Heart right ventricle (tissue), 16 donors: ENCODE data around the gene LRP1B. TPM values are rescaled to one million over a fixed set of nuclear protein-coding genes. Genes with fewer than 3 reads are reported as not detected.

Experiments used
- ATAC-seq, 8 donors: fragments of 200-7000 bp; cut with Tn5 transposase; one replicate each; pipeline ENCODE4 v1.9.1; 2020; ENCODE audit warnings: mild to moderate bottlenecking in 8 of 8, moderate library complexity in 8 of 8, moderate number of reproducible peaks in 1 of 8
- DNase-seq, 2 donors: peaks; one replicate each; pipeline ENCODE4 v3.0.0-alpha.2; 2020
- H3K27ac ChIP-seq, 10 donors: fragments of 200-600 bp; sonication (generic) in 2 of 10; one replicate each; pipeline versions ENCODE4 v1.5.0 to v1.8.0; 2020 to 2022; ENCODE audit warnings: mild to moderate bottlenecking in 3 of 10
- H3K27me3 ChIP-seq, 7 donors: fragments of 200-600 bp; one replicate each; pipeline ENCODE4 v1.8.0; 2021 to 2022; ENCODE audit warnings: mild to moderate bottlenecking in 2 of 7
- H3K36me3 ChIP-seq, 9 donors: fragments of 200-600 bp; sonication (generic) in 1 of 9; one replicate each; pipeline versions ENCODE4 v1.5.0 to v1.8.0; 2020 to 2022; ENCODE audit warnings: mild to moderate bottlenecking in 2 of 9
- H3K4me1 ChIP-seq, 9 donors: fragments of 200-600 bp; sonication (generic) in 1 of 9; one replicate each; pipeline versions ENCODE4 v1.5.0 to v1.8.0; 2020 to 2022; ENCODE audit warnings: mild to moderate bottlenecking in 4 of 9
- H3K4me3 ChIP-seq, 10 donors: fragments of 200-600 bp; sonication (generic) in 2 of 10; one replicate each; pipeline versions ENCODE4 v1.5.0 to v1.8.0; 2020 to 2022; ENCODE audit warnings: mild to moderate bottlenecking in 7 of 10, moderate library complexity in 2 of 10
- H3K9me3 ChIP-seq, 11 donors: fragments of 200-600 bp in 10 of 11; sonication (generic) in 2 of 11; one replicate each; pipeline versions ENCODE4 v1.5.0 to v1.8.0; 2013 to 2022; ENCODE audit warnings: mild to moderate bottlenecking in 2 of 11, control low read depth in 1 of 11, moderate library complexity in 1 of 11
- CTCF ChIP-seq, 9 donors: fragments of 200-600 bp; sonication (generic) in 2 of 9; IDR thresholded peaks; one replicate each; pipeline versions ENCODE4 v1.5.0 to v1.8.0; 2021 to 2022; ENCODE audit warnings: antibody characterized with exemption in 9 of 9, mild to moderate bottlenecking in 5 of 9, moderate library complexity in 1 of 9
- WGBS, 2 donors: extraction: QIAGEN DNeasy Blood & Tissue Kit; methylation state at CpG; one replicate each; pipeline ENCODE4 v1.1.7; 2013; ENCODE audit warnings: inconsistent platforms in 1 of 2; 5-methylcytosine and 5-hydroxymethylcytosine counted together
- intact Hi-C, 10 donors: fragments of 100-400 bp; cut with DNase I; formaldehyde crosslinking; loops; one replicate each; pipeline versions ENCODE4 v1.11.1 to v1.14.2; 2022
- polyA plus RNA-seq, 2 donors: library from polyadenylated mRNA; stranded (reverse); fragments of 200-250 nt; gene quantifications; one replicate each; pipeline ENCODE4 v1.2.3, GENCODE V29; 2013
- total RNA-seq, 10 donors: library from RNA; stranded (reverse); fragmentation: NEBNext Ultra II Directional in 3 of 10; extraction: Animal tissue kit (Norgen Biotek cat#: 25700) in 3 of 10; gene quantifications; one replicate each; pipeline versions ENCODE4 v1.2.1 to v1.2.4, GENCODE V29; 2021 to 2023
- donor health status: Arrhythmogenic right ventricular cardiomyopathy.
- donor health status: ischemic (EF 13 %, LVEDD 7.1; RV severe dilation, severe dysfunction).
- donor health status: healthy with polysubstance abuse.
- donor health status: DM: no; HTN: yes; CAD: no.
- donor health status: DM: no; HTN: no; CAD: no.
- donor health status: ischemic (EF 25% LVEDD 6.9; RV normal size, moderate dysfunction).
- donor health status: ischemic (EF 25% LVEDD 5.7; RV mildly dilated, moderate dysfunction).
- donor health status: healthy.
- donor health status: DM: yes; HTN: yes; CAD: no.
- donor health status: Ischemic cardiomyopathy.
- donor health status: ischemic (EF 35%, LVEDD 5.7; RV mildly dilated, moderate dysfunction).
- donor health status: nonischemic (EF 11% LVEDD 7.7; RV severe dilation, severe dysfunction).
- donor health status: DM: yes; HTN: yes; CAD: no.
- donor health status: PGD.
- donor health status: ischemic (EF 29% LVEDD 5.4; RV normal size, mild dysfunction).
- donor health status: nonischemic (EF 23%, LVEDD 6.1; RV moderate dilation, normal function).

LRP1B gene
- total and polyA plus RNA-seq, 12 donors = 0.02 to 0.27 (median 0.14) TPM; not detected in 1

DNA sequence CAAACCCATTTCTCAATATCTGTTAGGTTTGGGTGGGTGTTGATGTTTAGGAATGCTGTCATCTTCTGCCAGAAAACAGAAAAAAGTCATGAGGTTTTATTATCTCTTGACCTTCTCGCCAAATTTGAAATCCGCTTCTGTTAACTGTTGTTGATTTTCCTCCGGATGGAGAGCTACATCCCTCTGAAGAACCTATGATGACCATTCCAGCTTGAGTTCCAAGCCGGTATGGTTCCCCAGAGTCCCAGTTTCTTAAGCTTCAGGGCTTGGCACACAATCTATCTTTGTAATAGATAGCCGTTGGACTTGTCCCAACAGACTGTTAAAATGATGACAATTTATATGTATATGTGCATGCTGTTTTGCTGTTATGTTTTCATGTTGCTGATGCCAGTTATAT is 1201.0 kb downstream of the LRP1B start:
- Histone ChIP-seq H3K4me1 (no peaks in the 10 kb centered on the region), H3K4me3 (no peak overlapping the region), H3K9me3 (peaks cover 0 to 7% (median 0%) of the 10 kb centered on the region in 11 donors), H3K36me3 (no peaks in the 10 kb centered on the region), H3K27ac (no peak overlapping the region), H3K27me3 (no peaks in the 10 kb centered on the region)
- intact Hi-C loops = no loop called here
- WGBS, 2 donors = 37 to 39% methylated on average over 5 of the region's 5 CpGs
- ATAC-seq = no peak
- no peak for TF ChIP-seq CTCF (IDR thresholded peaks at IDR 0.05)
- no peak for DNase-seq

GRCh38 chr2:140918426-140918825 is 1212.4 kb downstream of the LRP1B start:
- Histone ChIP-seq H3K36me3 (no peaks in the 10 kb centered on the region), H3K9me3 (no peaks in the 10 kb centered on the region), H3K4me1 (no peaks in the 10 kb centered on the region), H3K27ac (no peak overlapping the region), H3K4me3 (no peak overlapping the region), H3K27me3 (no peaks in the 10 kb centered on the region)
- intact Hi-C loops = no loop called here
- ATAC-seq (no peak), DNase-seq (no peak)
- WGBS, 2 donors = 77 to 78% methylated on average over 3 of the region's 3 CpGs
- TF ChIP-seq CTCF (IDR thresholded peaks at IDR 0.05) = no peak

GRCh38 chr2:140916410-140916809 is 1214.4 kb downstream of the LRP1B start:
- TF ChIP-seq CTCF (IDR thresholded peaks at IDR 0.05) = no peak
- no peak for ATAC-seq
- Histone ChIP-seq H3K4me3 (no peak overlapping the region), H3K27me3 (no peaks in the 10 kb centered on the region), H3K4me1 (no peaks in the 10 kb centered on the region), H3K27ac (no peak overlapping the region), H3K36me3 (no peaks in the 10 kb centered on the region), H3K9me3 (no peaks in the 10 kb centered on the region)
- no peak for DNase-seq
- intact Hi-C loops = no loop called here

- ATAC-seq (no peak), DNase-seq (no peak)
- no peaks in the 10 kb centered on the region for H3K36me3 ChIP-seq
- no peak overlapping the region for H3K4me3 ChIP-seq
- H3K4me1 ChIP-seq = peaks cover 0 to 5% (median 0%) of the 10 kb centered on the region in 9 donors
- no peaks in the 10 kb centered on the region for H3K27me3 ChIP-seq
- H3K9me3 ChIP-seq = no peaks in the 10 kb centered on the region
- no peak for TF ChIP-seq CTCF (IDR thresholded peaks at IDR 0.05)
- intact Hi-C loops = no loop called here
- no peak overlapping the region for H3K27ac ChIP-seq
Observed at GRCh38 chr2:140910683-140911082, 1220.1 kb downstream of the LRP1B start.
